OCI-LY7 (cell line): ENCODE results near the gene ALKBH2. TPM values are rescaled to one million over a fixed set of nuclear protein-coding genes. Genes with fewer than 3 reads are reported as not detected.
"Not testable (repeated sequence)": the region's sequence is repeated elsewhere in the genome, so short reads cannot be mapped to it uniquely, and the experiment has no call there.

Experiments used
- BruUV-seq: library from RNA; stranded (reverse); fragments of 400-500 nt; replicated peaks from 2 replicates; lab custom pipeline; 2021; lab: Mats Ljungman, UMichigan
- CTCF ChIA-PET: fragments of 300-600 bp; sonication (Branson Sonifier 250); formaldehyde crosslinking; loops from one replicate; lab custom pipeline; 2022; ENCODE audit warnings: antibody characterized with exemption; ENCODE audit not compliant: unreplicated experiment; lab: Charles Lee
- POLR2A ChIA-PET: fragments of 300-600 bp; sonication (Branson Sonifier 250); formaldehyde crosslinking; loops from one replicate; lab custom pipeline; 2022; ENCODE audit warnings: antibody characterized with exemption; lab: Charles Lee
- DNase-seq: peaks from one replicate; pipeline ENCODE4 v3.0.0-alpha.2; 2015; ENCODE audit warnings: low spot score
- H2AFZ ChIP-seq: fragments of 200-600 bp; sonication (generic), shearing (Covaris generic); 2 replicates; pipeline ENCODE4 v1.6.1; 2014; ENCODE audit warnings: mild to moderate bottlenecking, antibody characterized with exemption, low read length, moderate library complexity
- H3K27ac ChIP-seq: fragments of 200-600 bp; sonication (generic); 2 replicates; pipeline ENCODE4 v1.5.1; 2014; ENCODE audit warnings: mixed run types, low read depth, mild to moderate bottlenecking, moderate library complexity, low read length, inconsistent platforms; ENCODE audit not compliant: poor library complexity, severe bottlenecking
- H3K36me3 ChIP-seq: fragments of 200-600 bp; sonication (generic); 2 replicates; pipeline ENCODE4 v1.6.1; 2014; ENCODE audit warnings: mild to moderate bottlenecking, antibody characterized with exemption, low read length, moderate library complexity, mixed read lengths; ENCODE audit not compliant: insufficient read depth
- H3K4me1 ChIP-seq: fragments of 200-600 bp; sonication (generic); 2 replicates; pipeline ENCODE4 v1.5.1; 2014; ENCODE audit warnings: mild to moderate bottlenecking, low read length; ENCODE audit not compliant: insufficient read depth, poor library complexity, severe bottlenecking
- H3K4me2 ChIP-seq: fragments of 200-600 bp; sonication (generic); 2 replicates; pipeline ENCODE4 v1.6.1; 2014; ENCODE audit warnings: mild to moderate bottlenecking, low read length
- H3K4me3 ChIP-seq: fragments of 200-600 bp; sonication (generic); 2 replicates; pipeline ENCODE4 v1.5.1; 2014; ENCODE audit warnings: mild to moderate bottlenecking, low read depth, low read length; ENCODE audit not compliant: poor library complexity, severe bottlenecking
- H3K79me2 ChIP-seq: fragments of 200-600 bp; sonication (generic); 2 replicates; pipeline ENCODE4 v1.6.1; 2016; ENCODE audit warnings: low read depth, mild to moderate bottlenecking, low read length, moderate library complexity, mixed read lengths; ENCODE audit not compliant: insufficient read depth
- H3K9me2 ChIP-seq: fragments of 200-600 bp; sonication (generic); 2 replicates; pipeline ENCODE4 v1.6.1; 2016; ENCODE audit warnings: mild to moderate bottlenecking, low read length, mixed read lengths; ENCODE audit not compliant: insufficient read depth
- H3K9me3 ChIP-seq: fragments of 200-600 bp; sonication (generic); 2 replicates; pipeline ENCODE4 v1.6.1; 2014; ENCODE audit warnings: mild to moderate bottlenecking, mixed run types, low read length, mixed read lengths
- H4K20me1 ChIP-seq: fragments of 200-600 bp; sonication (generic); 2 replicates; pipeline ENCODE4 v1.6.1; 2014; ENCODE audit warnings: mild to moderate bottlenecking, antibody characterized with exemption, low read length, moderate library complexity, mixed read lengths; ENCODE audit not compliant: insufficient read depth
- CTCF ChIP-seq: fragments of 200-600 bp; sonication (generic); conservative IDR thresholded peaks from 2 replicates; pipeline ENCODE4 v1.5.1; 2014; ENCODE audit warnings: mild to moderate bottlenecking, antibody characterized with exemption, low read length, moderate library complexity, mixed read lengths
- EZH2phosphoT487 ChIP-seq: fragments of 200-600 bp; sonication (generic); IDR thresholded peaks from 2 replicates; pipeline ENCODE4 v1.6.1; 2018; ENCODE audit warnings: low read depth, borderline replicate concordance, mild to moderate bottlenecking, mixed run types, antibody characterized with exemption, low read length, moderate library complexity, mixed read lengths
- intact Hi-C: fragments of 100-400 bp; cut with micrococcal nuclease; formaldehyde crosslinking; loops from one replicate; pipeline ENCODE4 v1.10.0; 2022; ENCODE audit not compliant: unreplicated experiment
- total RNA-seq, 2 experiments: library from RNA; depleted of rRNA in 1 of 2; stranded (reverse); fragments of >200 nt in 1 of 2; shearing (Covaris generic) in 1 of 2; gene quantifications; 2 replicates each; pipeline ENCODE4 v1.2.3, GENCODE V29; 2014 to 2022

Gene ALKBH2
- total RNA-seq, 2 experiments from 2014 or later = 70.3 to 111 TPM

GRCh38 chr12:109057376-109057775 lies 35.9 kb downstream of the ALKBH2 start:
- no peak for DNase-seq
- ChIA-PET POLR2A (no interaction called here), CTCF (no interaction called here)
- Histone ChIP-seq H3K27ac (peak overlapping the region; percentile 67), H4K20me1 (no peaks in the 10 kb centered on the region), H3K79me2 (peaks cover 47% of the 10 kb centered on the region), H3K36me3 (peaks cover 48% of the 10 kb centered on the region), H3K9me2 (no peaks in the 10 kb centered on the region), H3K4me1 (peaks cover 74% of the 10 kb centered on the region), H3K4me2 (peak overlapping the region; percentile 45), H3K9me3 (no peaks in the 10 kb centered on the region), H3K4me3 (no peak overlapping the region), H2AFZ (no peak overlapping the region)
- no peak for TF ChIP-seq CTCF
- TF ChIP-seq EZH2phosphoT487 = no peak
- no TSS peak for BruUV-seq
- intact Hi-C loops = no loop called here

- Histone ChIP-seq H3K27ac (peak overlapping the region; percentile 67), H3K4me3 (no peak overlapping the region), H3K4me1 (peaks cover 75% of the 10 kb centered on the region), H3K36me3 (peaks cover 48% of the 10 kb centered on the region), H3K9me2 (no peaks in the 10 kb centered on the region), H2AFZ (no peak overlapping the region), H3K79me2 (peaks cover 47% of the 10 kb centered on the region), H3K9me3 (no peaks in the 10 kb centered on the region), H3K4me2 (peak overlapping the region; percentile 45), H4K20me1 (no peaks in the 10 kb centered on the region)
- POLR2A ChIA-PET = interaction anchor here (1.2 kb wide), 1 partner anchor 22 kb away, joined by 3 read pairs; no protein-coding TSS in a partner anchor
- CTCF ChIA-PET = no interaction called here
- DNase-seq = no peak
- intact Hi-C loops = no loop called here
- TF ChIP-seq CTCF = no peak
- no peak for TF ChIP-seq EZH2phosphoT487
- no TSS peak for BruUV-seq
These were observed 36.4 kb downstream of the ALKBH2 start for GRCh38 chr12:109056891-109057290.

- H3K9me2 ChIP-seq = no peaks in the 10 kb centered on the region
These were observed 38.8 kb downstream of the ALKBH2 start for GRCh38 chr12:109054520-109054919.

GRCh38 chr12:109054124-109054513 lies 39.2 kb downstream of the ALKBH2 start:
- intact Hi-C loops, H3K9me3 ChIP-seq, DNase-seq, CTCF ChIA-PET, H3K9me2 ChIP-seq, H4K20me1 ChIP-seq, BruUV-seq: not testable (repeated sequence)
- Histone ChIP-seq H2AFZ (peak overlapping the region; percentile 45; the same call in 1 of the 2 replicates), H3K4me2 (peak overlapping the region; percentile 99), H3K79me2 (peaks cover 44% of the 10 kb centered on the region), H3K4me1 (peaks cover 51% of the 10 kb centered on the region), H3K27ac (peak overlapping the region; percentile 85), H3K4me3 (peak overlapping the region; percentile 81), H3K36me3 (peaks cover 37% of the 10 kb centered on the region)
- POLR2A ChIA-PET = interaction anchor here (0.6 to 1.8 kb wide), 10 partner anchors 9 to 1147 kb away, joined by 3 to 13 read pairs (median 4); partner anchors contain the start of gene ALKBH2

More at GRCh38 chr12:109054520-109054919, 38.8 kb downstream of the ALKBH2 start:
- Histone ChIP-seq H2AFZ (no peak overlapping the region), H3K4me3 (peak overlapping the region; percentile 81), H3K4me2 (peak overlapping the region; percentile 99), H3K4me1 (peaks cover 54% of the 10 kb centered on the region), H3K79me2 (peaks cover 44% of the 10 kb centered on the region), H3K27ac (peak overlapping the region; percentile 85), H3K9me3 (no peaks in the 10 kb centered on the region), H3K36me3 (peaks cover 38% of the 10 kb centered on the region), H4K20me1 (no peaks in the 10 kb centered on the region)
- DNase-seq = no peak
- no TSS peak for BruUV-seq
- ChIA-PET CTCF (no interaction called here), POLR2A (interaction anchor here (0.6 to 1.8 kb wide), 10 partner anchors 9 to 1147 kb away, joined by 3 to 13 read pairs (median 4); partner anchors contain the start of gene ALKBH2)
- TF ChIP-seq EZH2phosphoT487 (no peak), CTCF (no peak)
- intact Hi-C loops = no loop called here
